Nephron (organoid): ENCODE measurements around the gene CACNG8.

Source experiments
- H3K27ac Mint-ChIP-seq, 3 experiments: 2 replicates each; pipeline ENCODE4 v1.8.0; 2020; ENCODE audit warnings: mixed read lengths in 3 of 3, mild to moderate bottlenecking in 2 of 3, moderate library complexity in 1 of 3
- H3K27me3 Mint-ChIP-seq: 2 replicates; pipeline ENCODE4 v1.8.0; 2021; ENCODE audit warnings: low read depth, mild to moderate bottlenecking, moderate library complexity, mixed read lengths
- H3K36me3 Mint-ChIP-seq: 2 replicates; pipeline ENCODE4 v1.8.0; 2020; ENCODE audit warnings: low read depth, mixed read lengths
- H3K4me1 Mint-ChIP-seq: 2 replicates; pipeline ENCODE4 v1.8.0; 2020; ENCODE audit warnings: mixed read lengths
- H3K4me3 Mint-ChIP-seq, 3 experiments: 2 replicates each; pipeline ENCODE4 v1.8.0; 2020; ENCODE audit warnings: mild to moderate bottlenecking in 3 of 3, mixed read lengths in 3 of 3, moderate library complexity in 2 of 3
- H3K9me3 Mint-ChIP-seq: 2 replicates; pipeline ENCODE4 v1.8.0; 2020; ENCODE audit warnings: mixed read lengths
- CTCF ChIP-seq, 3 experiments: fragments of 200-600 bp; sonication (generic); IDR thresholded peaks; one replicate each; pipeline ENCODE4 v1.5.0; 2021; ENCODE audit warnings: antibody characterized with exemption in 3 of 3; ENCODE audit not compliant: unreplicated experiment in 3 of 3

CACNG8 gene

GRCh38 chr19:53992211-53992610 is 29.5 kb downstream of the CACNG8 start:
- no peaks in the 10 kb centered on the region for H3K9me3 Mint-ChIP-seq
- TF ChIP-seq CTCF (IDR thresholded peaks at IDR 0.05; ENCODE audit: unreplicated experiment in 3 of 3), result no peak
- H3K4me3 Mint-ChIP-seq, result peak overlapping the region; percentile 74 to 83 (median 81)
- peaks cover 14% of the 10 kb centered on the region for H3K4me1 Mint-ChIP-seq
- H3K27me3 Mint-ChIP-seq, result peaks cover 45% of the 10 kb centered on the region
- H3K36me3 Mint-ChIP-seq, result no peaks in the 10 kb centered on the region
- H3K27ac Mint-ChIP-seq, result peak overlapping the region in 2 of 3 experiments; percentile 23 to 46

- H3K36me3 Mint-ChIP-seq, result no peaks in the 10 kb centered on the region
- no peaks in the 10 kb centered on the region for H3K9me3 Mint-ChIP-seq
- H3K27me3 Mint-ChIP-seq, result peaks cover 51% of the 10 kb centered on the region
- H3K4me1 Mint-ChIP-seq, result peaks cover 14% of the 10 kb centered on the region
- peak overlapping the region; percentile 74 to 83 (median 81) for H3K4me3 Mint-ChIP-seq
- no peak for TF ChIP-seq CTCF (IDR thresholded peaks at IDR 0.05; ENCODE audit: unreplicated experiment in 3 of 3)
- no peak overlapping the region for H3K27ac Mint-ChIP-seq
These were observed 30.1 kb downstream of the CACNG8 start for GRCh38 chr19:53992815-53993214.

GRCh38 chr19:53993448-53993847 is 30.7 kb downstream of the CACNG8 start:
- Mint-ChIP-seq H3K9me3 (no peaks in the 10 kb centered on the region), H3K4me1 (peaks cover 14% of the 10 kb centered on the region), H3K4me3 (peak overlapping the region; percentile 12 to 72 (median 56)), H3K36me3 (no peaks in the 10 kb centered on the region), H3K27ac (no peak overlapping the region), H3K27me3 (peaks cover 51% of the 10 kb centered on the region)
- TF ChIP-seq CTCF (IDR thresholded peaks at IDR 0.05; ENCODE audit: unreplicated experiment in 3 of 3), result no peak

GRCh38 chr19:53994811-53995210 is 32.1 kb downstream of the CACNG8 start:
- H3K36me3 Mint-ChIP-seq, result no peaks in the 10 kb centered on the region
- no peak for TF ChIP-seq CTCF (IDR thresholded peaks at IDR 0.05; ENCODE audit: unreplicated experiment in 3 of 3)
- H3K9me3 Mint-ChIP-seq, result no peaks in the 10 kb centered on the region
- no peak overlapping the region for H3K27ac Mint-ChIP-seq
- peaks cover 7% of the 10 kb centered on the region for H3K4me1 Mint-ChIP-seq
- H3K4me3 Mint-ChIP-seq, result peak overlapping the region in 1 of 3 experiments; percentile 72
- H3K27me3 Mint-ChIP-seq, result peaks cover 52% of the 10 kb centered on the region

GRCh38 chr19:53998223-53998622 is 35.5 kb downstream of the CACNG8 start:
- Mint-ChIP-seq H3K27ac (no peak overlapping the region), H3K4me3 (no peak overlapping the region), H3K9me3 (no peaks in the 10 kb centered on the region), H3K36me3 (no peaks in the 10 kb centered on the region), H3K4me1 (peaks cover 7% of the 10 kb centered on the region), H3K27me3 (peaks cover 50% of the 10 kb centered on the region)
- TF ChIP-seq CTCF (IDR thresholded peaks at IDR 0.05; ENCODE audit: unreplicated experiment in 3 of 3), result no peak

GRCh38 chr19:53999694-54000093 is 37.0 kb downstream of the CACNG8 start:
- H3K4me3 Mint-ChIP-seq, result no peak overlapping the region
- H3K9me3 Mint-ChIP-seq, result no peaks in the 10 kb centered on the region
- H3K27me3 Mint-ChIP-seq, result peaks cover 36% of the 10 kb centered on the region
- no peak overlapping the region for H3K27ac Mint-ChIP-seq
- H3K36me3 Mint-ChIP-seq, result no peaks in the 10 kb centered on the region
- no peaks in the 10 kb centered on the region for H3K4me1 Mint-ChIP-seq
- TF ChIP-seq CTCF (IDR thresholded peaks at IDR 0.05; ENCODE audit: unreplicated experiment in 3 of 3), result no peak
